SK-N-SH treated with all-trans-retinoic acid at 6 μM for 48 hours (cell line): ENCODE data around the gene F2.

Experiments used
- ARNTL ChIP-seq: fragments of 450-650 bp; formaldehyde crosslinking; IDR thresholded peaks from 2 replicates; pipeline ENCODE4 v1.5.0; 2020; ENCODE audit warnings: low read depth, mild to moderate bottlenecking, moderate library complexity, borderline replicate concordance
- BACH2 ChIP-seq: fragments of 250-450 bp; sonication (Bioruptor Pico); IDR thresholded peaks from 2 replicates; pipeline ENCODE4 v1.9.0; 2021; ENCODE audit warnings: mild to moderate bottlenecking, borderline replicate concordance
- CSDC2 ChIP-seq: fragments of 250-450 bp; sonication (Bioruptor Pico); IDR thresholded peaks from 2 replicates; pipeline ENCODE4 v1.5.0; 2020; ENCODE audit warnings: mild to moderate bottlenecking, moderate library complexity
- OSR1 ChIP-seq: fragments of 250-450 bp; sonication (Bioruptor Pico); IDR thresholded peaks from 2 replicates; pipeline ENCODE4 v1.8.0; 2022; ENCODE audit warnings: moderate library complexity, mild to moderate bottlenecking, inconsistent platforms
- SNAI2 ChIP-seq: fragments of 250-450 bp; sonication (Bioruptor Pico); IDR thresholded peaks from 2 replicates; pipeline ENCODE4 v1.5.0; 2020; ENCODE audit warnings: mild to moderate bottlenecking, moderate library complexity
- TCF4 ChIP-seq: fragments of 250-450 bp; sonication (Bioruptor Pico); IDR thresholded peaks from 2 replicates; pipeline ENCODE4 v1.8.0; 2021; ENCODE audit warnings: mild to moderate bottlenecking, moderate library complexity, borderline replicate concordance
- ZC3H10 ChIP-seq: fragments of 250-450 bp; sonication (Bioruptor Pico); IDR thresholded peaks from 2 replicates; pipeline ENCODE4 v1.5.1; 2021; ENCODE audit warnings: mild to moderate bottlenecking, moderate library complexity
- ZFP3 ChIP-seq: fragments of 250-450 bp; sonication (Bioruptor Pico); IDR thresholded peaks from 2 replicates; pipeline ENCODE4 v1.5.0; 2020; ENCODE audit warnings: mild to moderate bottlenecking, moderate library complexity
- ZFP30 ChIP-seq: fragments of 450-650 bp; formaldehyde crosslinking; IDR thresholded peaks from 2 replicates; pipeline ENCODE4 v1.5.0; 2022; ENCODE audit warnings: mild to moderate bottlenecking, moderate library complexity
- ZNF565 ChIP-seq: fragments of 450-650 bp; formaldehyde crosslinking; conservative IDR thresholded peaks from 2 replicates; pipeline ENCODE4 v1.5.0; 2020; ENCODE audit warnings: low read depth, mild to moderate bottlenecking, moderate library complexity
- ZNF70 ChIP-seq: fragments of 450-650 bp; formaldehyde crosslinking; IDR thresholded peaks from 2 replicates; pipeline ENCODE4 v1.5.0; 2020; ENCODE audit warnings: mild to moderate bottlenecking, moderate library complexity
- TF ChIP-seq, protein P1 (sequence below): fragments of 250-450 bp; sonication (Bioruptor Pico); IDR thresholded peaks from 2 replicates; pipeline ENCODE4 v1.5.1; 2021; ENCODE audit warnings: mild to moderate bottlenecking, moderate library complexity
- TF ChIP-seq, protein P2 (sequence below): fragments of 250-450 bp; sonication (Bioruptor Pico); IDR thresholded peaks from 2 replicates; pipeline ENCODE4 v1.8.0; 2020; ENCODE audit warnings: mild to moderate bottlenecking, moderate library complexity, borderline replicate concordance

DNA sequence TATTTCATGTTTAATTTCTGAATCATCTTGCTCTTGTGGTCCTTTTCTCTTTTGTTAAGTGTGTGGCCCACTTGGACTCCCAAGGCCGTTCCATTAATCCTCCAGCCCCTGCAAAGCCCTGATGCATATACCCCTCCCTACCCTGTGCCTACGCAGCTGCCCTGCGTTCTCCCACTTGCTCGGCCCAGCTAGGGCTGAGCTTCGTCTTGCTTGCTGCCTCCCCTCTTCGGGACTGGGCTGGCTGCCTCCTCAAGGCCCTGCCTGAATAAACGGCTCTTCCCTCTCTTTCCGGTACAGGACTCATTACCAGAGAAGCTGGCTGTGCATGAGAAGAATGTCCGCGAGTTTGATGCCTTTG lies 47.1 kb upstream of the F2 start:
- no peak for TF ChIP-seq ARNTL
- no peak for TF ChIP-seq ZFP3
- TF ChIP-seq, protein P1, sequence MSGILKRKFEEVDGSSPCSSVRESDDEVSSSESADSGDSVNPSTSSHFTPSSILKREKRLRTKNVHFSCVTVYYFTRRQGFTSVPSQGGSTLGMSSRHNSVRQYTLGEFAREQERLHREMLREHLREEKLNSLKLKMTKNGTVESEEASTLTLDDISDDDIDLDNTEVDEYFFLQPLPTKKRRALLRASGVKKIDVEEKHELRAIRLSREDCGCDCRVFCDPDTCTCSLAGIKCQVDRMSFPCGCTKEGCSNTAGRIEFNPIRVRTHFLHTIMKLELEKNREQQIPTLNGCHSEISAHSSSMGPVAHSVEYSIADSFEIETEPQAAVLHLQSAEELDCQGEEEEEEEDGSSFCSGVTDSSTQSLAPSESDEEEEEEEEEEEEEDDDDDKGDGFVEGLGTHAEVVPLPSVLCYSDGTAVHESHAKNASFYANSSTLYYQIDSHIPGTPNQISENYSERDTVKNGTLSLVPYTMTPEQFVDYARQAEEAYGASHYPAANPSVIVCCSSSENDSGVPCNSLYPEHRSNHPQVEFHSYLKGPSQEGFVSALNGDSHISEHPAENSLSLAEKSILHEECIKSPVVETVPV (CRISPR knock-in tag): no peak
- TF ChIP-seq ZNF565 (CRISPR knock-in tag): no peak
- no peak for TF ChIP-seq CSDC2 (CRISPR knock-in tag)
- TF ChIP-seq ZC3H10: no peak
- TF ChIP-seq OSR1 (CRISPR knock-in tag): no peak
- no peak for TF ChIP-seq BACH2 (CRISPR knock-in tag)
- no peak for TF ChIP-seq TCF4
- TF ChIP-seq SNAI2 (CRISPR knock-in tag): no peak
- TF ChIP-seq, protein P2, sequence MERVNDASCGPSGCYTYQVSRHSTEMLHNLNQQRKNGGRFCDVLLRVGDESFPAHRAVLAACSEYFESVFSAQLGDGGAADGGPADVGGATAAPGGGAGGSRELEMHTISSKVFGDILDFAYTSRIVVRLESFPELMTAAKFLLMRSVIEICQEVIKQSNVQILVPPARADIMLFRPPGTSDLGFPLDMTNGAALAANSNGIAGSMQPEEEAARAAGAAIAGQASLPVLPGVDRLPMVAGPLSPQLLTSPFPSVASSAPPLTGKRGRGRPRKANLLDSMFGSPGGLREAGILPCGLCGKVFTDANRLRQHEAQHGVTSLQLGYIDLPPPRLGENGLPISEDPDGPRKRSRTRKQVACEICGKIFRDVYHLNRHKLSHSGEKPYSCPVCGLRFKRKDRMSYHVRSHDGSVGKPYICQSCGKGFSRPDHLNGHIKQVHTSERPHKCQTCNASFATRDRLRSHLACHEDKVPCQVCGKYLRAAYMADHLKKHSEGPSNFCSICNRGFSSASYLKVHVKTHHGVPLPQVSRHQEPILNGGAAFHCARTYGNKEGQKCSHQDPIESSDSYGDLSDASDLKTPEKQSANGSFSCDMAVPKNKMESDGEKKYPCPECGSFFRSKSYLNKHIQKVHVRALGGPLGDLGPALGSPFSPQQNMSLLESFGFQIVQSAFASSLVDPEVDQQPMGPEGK (CRISPR knock-in tag): no peak
- TF ChIP-seq ZNF70 (CRISPR knock-in tag): no peak
- no peak for TF ChIP-seq ZFP30 (CRISPR knock-in tag)
